OCI-LY7 (cell line): ENCODE measurements around the gene SLC2A4RG. TPM values are rescaled to one million over a fixed set of nuclear protein-coding genes. Genes with fewer than 3 reads are reported as not detected.

Experiments used
- BruUV-seq: library from RNA; stranded (reverse); fragments of 400-500 nt; replicated peaks from 2 replicates; lab custom pipeline; 2021; lab: Mats Ljungman, UMichigan
- CTCF ChIA-PET: fragments of 300-600 bp; sonication (Branson Sonifier 250); formaldehyde crosslinking; loops from one replicate; lab custom pipeline; 2022; ENCODE audit warnings: antibody characterized with exemption; ENCODE audit not compliant: unreplicated experiment; lab: Charles Lee
- POLR2A ChIA-PET: fragments of 300-600 bp; sonication (Branson Sonifier 250); formaldehyde crosslinking; loops from one replicate; lab custom pipeline; 2022; ENCODE audit warnings: antibody characterized with exemption; lab: Charles Lee
- DNase-seq: peaks from one replicate; pipeline ENCODE4 v3.0.0-alpha.2; 2015; ENCODE audit warnings: low spot score
- H2AFZ ChIP-seq: fragments of 200-600 bp; sonication (generic), shearing (Covaris generic); 2 replicates; pipeline ENCODE4 v1.6.1; 2014; ENCODE audit warnings: mild to moderate bottlenecking, antibody characterized with exemption, low read length, moderate library complexity
- H3K27ac ChIP-seq: fragments of 200-600 bp; sonication (generic); 2 replicates; pipeline ENCODE4 v1.5.1; 2014; ENCODE audit warnings: mixed run types, low read depth, mild to moderate bottlenecking, moderate library complexity, low read length, inconsistent platforms; ENCODE audit not compliant: poor library complexity, severe bottlenecking
- H3K36me3 ChIP-seq: fragments of 200-600 bp; sonication (generic); 2 replicates; pipeline ENCODE4 v1.6.1; 2014; ENCODE audit warnings: mild to moderate bottlenecking, antibody characterized with exemption, low read length, moderate library complexity, mixed read lengths; ENCODE audit not compliant: insufficient read depth
- H3K4me1 ChIP-seq: fragments of 200-600 bp; sonication (generic); 2 replicates; pipeline ENCODE4 v1.5.1; 2014; ENCODE audit warnings: mild to moderate bottlenecking, low read length; ENCODE audit not compliant: insufficient read depth, poor library complexity, severe bottlenecking
- H3K4me2 ChIP-seq: fragments of 200-600 bp; sonication (generic); 2 replicates; pipeline ENCODE4 v1.6.1; 2014; ENCODE audit warnings: mild to moderate bottlenecking, low read length
- H3K4me3 ChIP-seq: fragments of 200-600 bp; sonication (generic); 2 replicates; pipeline ENCODE4 v1.5.1; 2014; ENCODE audit warnings: mild to moderate bottlenecking, low read depth, low read length; ENCODE audit not compliant: poor library complexity, severe bottlenecking
- H3K79me2 ChIP-seq: fragments of 200-600 bp; sonication (generic); 2 replicates; pipeline ENCODE4 v1.6.1; 2016; ENCODE audit warnings: low read depth, mild to moderate bottlenecking, low read length, moderate library complexity, mixed read lengths; ENCODE audit not compliant: insufficient read depth
- H3K9me2 ChIP-seq: fragments of 200-600 bp; sonication (generic); 2 replicates; pipeline ENCODE4 v1.6.1; 2016; ENCODE audit warnings: mild to moderate bottlenecking, low read length, mixed read lengths; ENCODE audit not compliant: insufficient read depth
- H3K9me3 ChIP-seq: fragments of 200-600 bp; sonication (generic); 2 replicates; pipeline ENCODE4 v1.6.1; 2014; ENCODE audit warnings: mild to moderate bottlenecking, mixed run types, low read length, mixed read lengths
- H4K20me1 ChIP-seq: fragments of 200-600 bp; sonication (generic); 2 replicates; pipeline ENCODE4 v1.6.1; 2014; ENCODE audit warnings: mild to moderate bottlenecking, antibody characterized with exemption, low read length, moderate library complexity, mixed read lengths; ENCODE audit not compliant: insufficient read depth
- EZH2phosphoT487 ChIP-seq: fragments of 200-600 bp; sonication (generic); IDR thresholded peaks from 2 replicates; pipeline ENCODE4 v1.6.1; 2018; ENCODE audit warnings: low read depth, borderline replicate concordance, mild to moderate bottlenecking, mixed run types, antibody characterized with exemption, low read length, moderate library complexity, mixed read lengths
- intact Hi-C: fragments of 100-400 bp; cut with micrococcal nuclease; formaldehyde crosslinking; loops from one replicate; pipeline ENCODE4 v1.10.0; 2022; ENCODE audit not compliant: unreplicated experiment
- total RNA-seq, 2 experiments: library from RNA; depleted of rRNA in 1 of 2; stranded (reverse); fragments of >200 nt in 1 of 2; shearing (Covaris generic) in 1 of 2; gene quantifications; 2 replicates each; pipeline ENCODE4 v1.2.3, GENCODE V29; 2014 to 2022
- TF ChIP-seq, protein P1 (sequence below): fragments of 200-600 bp; sonication (generic); conservative IDR thresholded peaks from 2 replicates; pipeline ENCODE4 v1.5.1; 2014; ENCODE audit warnings: mild to moderate bottlenecking, antibody characterized with exemption, low read length, moderate library complexity, mixed read lengths

SLC2A4RG gene
- total RNA-seq, 2 experiments from 2014 or later: 77.9 to 113 TPM

GRCh38 chr20:63740070-63740626 is 572 bp downstream of the SLC2A4RG start:
- BruUV-seq: no TSS peak
- peak; percentile 70 for DNase-seq
- no peaks in the 10 kb centered on the region for H4K20me1 ChIP-seq
- no peak for TF ChIP-seq EZH2phosphoT487
- TF ChIP-seq, protein P1, sequence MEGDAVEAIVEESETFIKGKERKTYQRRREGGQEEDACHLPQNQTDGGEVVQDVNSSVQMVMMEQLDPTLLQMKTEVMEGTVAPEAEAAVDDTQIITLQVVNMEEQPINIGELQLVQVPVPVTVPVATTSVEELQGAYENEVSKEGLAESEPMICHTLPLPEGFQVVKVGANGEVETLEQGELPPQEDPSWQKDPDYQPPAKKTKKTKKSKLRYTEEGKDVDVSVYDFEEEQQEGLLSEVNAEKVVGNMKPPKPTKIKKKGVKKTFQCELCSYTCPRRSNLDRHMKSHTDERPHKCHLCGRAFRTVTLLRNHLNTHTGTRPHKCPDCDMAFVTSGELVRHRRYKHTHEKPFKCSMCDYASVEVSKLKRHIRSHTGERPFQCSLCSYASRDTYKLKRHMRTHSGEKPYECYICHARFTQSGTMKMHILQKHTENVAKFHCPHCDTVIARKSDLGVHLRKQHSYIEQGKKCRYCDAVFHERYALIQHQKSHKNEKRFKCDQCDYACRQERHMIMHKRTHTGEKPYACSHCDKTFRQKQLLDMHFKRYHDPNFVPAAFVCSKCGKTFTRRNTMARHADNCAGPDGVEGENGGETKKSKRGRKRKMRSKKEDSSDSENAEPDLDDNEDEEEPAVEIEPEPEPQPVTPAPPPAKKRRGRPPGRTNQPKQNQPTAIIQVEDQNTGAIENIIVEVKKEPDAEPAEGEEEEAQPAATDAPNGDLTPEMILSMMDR: no peak
- H3K27ac ChIP-seq: peak overlapping the region; percentile 58
- H3K4me1 ChIP-seq: peaks cover 50% of the 10 kb centered on the region
- peak overlapping the region; percentile 74 for H3K4me2 ChIP-seq
- intact Hi-C loops: no loop called here
- H2AFZ ChIP-seq: no peak overlapping the region
- ChIA-PET POLR2A (no interaction called here), CTCF (interaction anchor here (1.2 kb wide), 1 partner anchor 32 kb away, joined by 3 read pairs; the partner anchor contains the start of genes ARFRP1 and ZGPAT)
- no peaks in the 10 kb centered on the region for H3K9me3 ChIP-seq
- H3K36me3 ChIP-seq: peaks cover 53% of the 10 kb centered on the region
- H3K4me3 ChIP-seq: peak overlapping the region; percentile 69
- H3K79me2 ChIP-seq: no peaks in the 10 kb centered on the region
- no peaks in the 10 kb centered on the region for H3K9me2 ChIP-seq

GRCh38 chr20:63740627-63741353 is 1.2 kb downstream of the SLC2A4RG start:
- DNase-seq: peak; percentile 44
- ChIA-PET CTCF (interaction anchor here (1.2 kb wide), 1 partner anchor 33 kb away, joined by 3 read pairs; the partner anchor contains the start of genes ARFRP1 and ZGPAT), POLR2A (interaction anchor here (0.5 to 0.6 kb wide), 2 partner anchors 66 to 792 kb away, joined by 3 to 6 read pairs; no protein-coding TSS in a partner anchor)
- intact Hi-C loops: no loop called here
- Histone ChIP-seq H3K27ac (peak overlapping the region; percentile 58), H3K79me2 (no peaks in the 10 kb centered on the region), H2AFZ (no peak overlapping the region), H3K36me3 (peaks cover 46% of the 10 kb centered on the region), H3K9me3 (no peaks in the 10 kb centered on the region), H3K9me2 (no peaks in the 10 kb centered on the region), H3K4me1 (peaks cover 45% of the 10 kb centered on the region), H3K4me2 (peak overlapping the region; percentile 74), H4K20me1 (no peaks in the 10 kb centered on the region), H3K4me3 (peak overlapping the region; percentile 69)
- BruUV-seq: no TSS peak
- TF ChIP-seq, protein P1: no peak
- TF ChIP-seq EZH2phosphoT487: no peak
